ENCODE data around the gene KTN1. TPM values are rescaled to one million over a fixed set of nuclear protein-coding genes. Genes with fewer than 3 reads are reported as not detected.

KTN1 gene
- total RNA-seq, 1 donor from 2014 or later: 191 TPM

DNA sequence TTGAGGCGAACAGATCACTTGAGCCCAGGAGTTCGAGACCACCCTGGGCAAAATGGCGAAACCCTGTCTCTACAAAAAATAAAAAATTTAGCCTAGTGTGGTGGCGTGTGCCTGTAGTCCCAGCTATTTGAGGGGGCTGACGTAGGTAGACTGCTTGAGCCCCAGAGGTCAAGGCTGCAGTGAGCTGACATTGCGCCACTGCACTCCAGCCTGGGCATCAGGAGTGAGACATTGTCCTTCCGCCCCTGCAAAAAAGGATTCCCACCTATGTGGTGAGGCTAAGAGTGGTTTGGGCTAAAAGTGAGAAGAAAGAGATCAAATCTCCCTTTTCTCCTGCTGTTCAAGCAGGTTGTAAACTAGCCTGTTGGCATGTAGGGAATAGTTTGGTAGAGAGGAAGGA lies 5.0 kb upstream of the KTN1 start:
- Mint-ChIP-seq H3K9me3 (no peaks in the 10 kb centered on the region), H3K36me3 (peaks cover 3% of the 10 kb centered on the region), H3K4me1 (peaks cover 18% of the 10 kb centered on the region), H3K27me3 (ENCODE audit: insufficient read depth, low read depth) (peaks cover 2% of the 10 kb centered on the region), H3K27ac (no peak overlapping the region), H3K4me3 (no peak overlapping the region)
- no peak for DNase-seq (ENCODE audit: low spot score)
- H3F3A ChIP-seq (ENCODE audit: low read depth): peaks cover 19% of the 10 kb centered on the region
- H3K36me3 ChIP-seq: peaks cover 3% of the 10 kb centered on the region
- H3K27ac ChIP-seq: no peak overlapping the region
- H3K9me3 ChIP-seq (ENCODE audit: low read depth): no peaks in the 10 kb centered on the region
- no peak overlapping the region for H3K4me2 ChIP-seq
- H3K27me3 ChIP-seq: no peaks in the 10 kb centered on the region
- H3K9ac ChIP-seq: no peak overlapping the region
- H4K20me1 ChIP-seq (ENCODE audit: low read depth): no peaks in the 10 kb centered on the region
- H2AFZ ChIP-seq (replicated peaks): no peak overlapping the region
- H3K79me2 ChIP-seq (ENCODE audit: low read depth): peaks cover 12% of the 10 kb centered on the region
- no peak overlapping the region for H3K4me3 ChIP-seq
- TF ChIP-seq, protein P1, sequence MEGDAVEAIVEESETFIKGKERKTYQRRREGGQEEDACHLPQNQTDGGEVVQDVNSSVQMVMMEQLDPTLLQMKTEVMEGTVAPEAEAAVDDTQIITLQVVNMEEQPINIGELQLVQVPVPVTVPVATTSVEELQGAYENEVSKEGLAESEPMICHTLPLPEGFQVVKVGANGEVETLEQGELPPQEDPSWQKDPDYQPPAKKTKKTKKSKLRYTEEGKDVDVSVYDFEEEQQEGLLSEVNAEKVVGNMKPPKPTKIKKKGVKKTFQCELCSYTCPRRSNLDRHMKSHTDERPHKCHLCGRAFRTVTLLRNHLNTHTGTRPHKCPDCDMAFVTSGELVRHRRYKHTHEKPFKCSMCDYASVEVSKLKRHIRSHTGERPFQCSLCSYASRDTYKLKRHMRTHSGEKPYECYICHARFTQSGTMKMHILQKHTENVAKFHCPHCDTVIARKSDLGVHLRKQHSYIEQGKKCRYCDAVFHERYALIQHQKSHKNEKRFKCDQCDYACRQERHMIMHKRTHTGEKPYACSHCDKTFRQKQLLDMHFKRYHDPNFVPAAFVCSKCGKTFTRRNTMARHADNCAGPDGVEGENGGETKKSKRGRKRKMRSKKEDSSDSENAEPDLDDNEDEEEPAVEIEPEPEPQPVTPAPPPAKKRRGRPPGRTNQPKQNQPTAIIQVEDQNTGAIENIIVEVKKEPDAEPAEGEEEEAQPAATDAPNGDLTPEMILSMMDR (IDR thresholded peaks at IDR 0.05): no peak
- TF ChIP-seq EZH2phosphoT487 (IDR thresholded peaks at IDR 0.05) (no peak), EZH2 (IDR thresholded peaks at IDR 0.05) (no peak)
- H3K4me1 ChIP-seq: peaks cover 10% of the 10 kb centered on the region

DNA sequence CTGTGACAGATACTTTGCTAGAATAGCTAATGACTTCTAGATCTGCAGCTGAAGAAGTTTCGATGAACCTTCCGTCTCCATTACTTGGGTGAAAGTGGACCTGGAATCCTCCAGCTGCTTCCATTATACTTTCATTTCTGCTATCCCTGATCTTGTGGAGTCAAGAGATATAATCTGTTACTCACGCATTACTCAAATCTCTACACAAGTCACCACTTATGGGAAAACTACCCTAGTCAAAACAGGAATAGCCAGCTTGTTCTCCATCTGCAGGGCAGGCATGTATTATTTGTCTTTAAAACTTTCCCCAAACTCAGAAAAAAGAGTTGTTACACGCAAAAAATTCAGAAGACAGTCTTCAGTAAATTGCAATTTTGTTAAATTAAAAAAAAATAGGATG lies 2.8 kb upstream of the KTN1 start:
- peaks cover 3% of the 10 kb centered on the region for H3K36me3 Mint-ChIP-seq
- H3K9me3 Mint-ChIP-seq: no peaks in the 10 kb centered on the region
- no peak overlapping the region for H3K27ac Mint-ChIP-seq
- H3K27ac ChIP-seq: no peak overlapping the region
- H3K79me2 ChIP-seq (ENCODE audit: low read depth): peaks cover 31% of the 10 kb centered on the region
- no peak for DNase-seq (ENCODE audit: low spot score)
- H3K36me3 ChIP-seq: peaks cover 3% of the 10 kb centered on the region
- H3K4me1 ChIP-seq: peaks cover 19% of the 10 kb centered on the region
- H3K9me3 ChIP-seq (ENCODE audit: low read depth): no peaks in the 10 kb centered on the region
- peaks cover 2% of the 10 kb centered on the region for H3K27me3 Mint-ChIP-seq (ENCODE audit: insufficient read depth, low read depth)
- H3K4me1 Mint-ChIP-seq: peaks cover 28% of the 10 kb centered on the region
- H3K9ac ChIP-seq: no peak overlapping the region
- peaks cover 29% of the 10 kb centered on the region for H3F3A ChIP-seq (ENCODE audit: low read depth)
- no peaks in the 10 kb centered on the region for H3K27me3 ChIP-seq
- H4K20me1 ChIP-seq (ENCODE audit: low read depth): peaks cover 18% of the 10 kb centered on the region
- TF ChIP-seq EZH2 (IDR thresholded peaks at IDR 0.05): no peak
- no peak for TF ChIP-seq EZH2phosphoT487 (IDR thresholded peaks at IDR 0.05)
- TF ChIP-seq, protein P1 (IDR thresholded peaks at IDR 0.05): no peak
- H3K4me3 Mint-ChIP-seq: no peak overlapping the region
- H3K4me3 ChIP-seq: no peak overlapping the region
- H3K4me2 ChIP-seq: no peak overlapping the region
- no peak overlapping the region for H2AFZ ChIP-seq (replicated peaks)

DNA sequence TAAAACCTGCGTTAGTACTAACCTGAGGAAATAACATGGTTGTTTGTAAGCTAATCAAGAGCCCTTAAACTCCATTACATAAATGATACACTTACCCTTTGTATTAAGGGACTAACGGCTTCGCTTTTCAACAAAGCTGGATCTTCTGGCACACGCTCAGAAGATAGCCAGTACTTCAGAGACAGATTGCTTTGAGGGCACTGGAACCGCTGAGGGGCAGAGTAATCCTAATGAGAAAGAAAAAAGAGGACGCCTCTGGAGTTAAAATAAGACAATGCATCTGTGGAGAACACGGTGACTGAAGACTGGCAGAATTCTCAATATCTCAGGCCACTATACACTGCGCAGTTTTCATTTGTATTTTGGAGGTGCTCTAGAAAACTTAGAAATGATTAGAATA lies 1.5 kb upstream of the KTN1 start:
- Histone ChIP-seq H3K9ac (no peak overlapping the region), H3K27me3 (no peaks in the 10 kb centered on the region), H3K4me2 (peak overlapping the region; percentile 78), H3K4me1 (peaks cover 28% of the 10 kb centered on the region), H3K27ac (no peak overlapping the region), H2AFZ (replicated peaks) (peak overlapping the region; percentile 97), H4K20me1 (ENCODE audit: low read depth) (peaks cover 31% of the 10 kb centered on the region), H3K79me2 (ENCODE audit: low read depth) (peaks cover 43% of the 10 kb centered on the region), H3K4me3 (peak overlapping the region; percentile 87), H3K9me3 (ENCODE audit: low read depth) (no peaks in the 10 kb centered on the region), H3K36me3 (peaks cover 3% of the 10 kb centered on the region), H3F3A (ENCODE audit: low read depth) (peaks cover 29% of the 10 kb centered on the region)
- H3K4me3 Mint-ChIP-seq: peak overlapping the region; percentile 99
- H3K4me1 Mint-ChIP-seq: peaks cover 33% of the 10 kb centered on the region
- TF ChIP-seq EZH2 (IDR thresholded peaks at IDR 0.05) (no peak), EZH2phosphoT487 (IDR thresholded peaks at IDR 0.05) (no peak)
- TF ChIP-seq, protein P1 (IDR thresholded peaks at IDR 0.05): no peak
- peaks cover 1% of the 10 kb centered on the region for H3K27me3 Mint-ChIP-seq (ENCODE audit: insufficient read depth, low read depth)
- no peak overlapping the region for H3K27ac Mint-ChIP-seq
- DNase-seq (ENCODE audit: low spot score): peak; percentile 38
- no peaks in the 10 kb centered on the region for H3K9me3 Mint-ChIP-seq
- no peaks in the 10 kb centered on the region for H3K36me3 Mint-ChIP-seq

Measured in neural progenitor cell (in vitro differentiated cells).